Adrenal gland (tissue), 12 donors: Measurements from ENCODE around the gene MMS22L. TPM values are rescaled to one million over a fixed set of nuclear protein-coding genes. Genes with fewer than 3 reads are reported as not detected.

Source experiments
- DNase-seq, 7 donors: peaks; one replicate each; pipeline ENCODE4 v3.0.0-alpha.2; 2019 to 2020
- H3K27ac ChIP-seq, 5 donors: fragments of 200-600 bp; sonication (generic) in 4 of 5; 1 replicate in 3 of 5; 2 replicates in 2 of 5; pipeline versions ENCODE4 v1.5.1 to v1.8.0; 2016 to 2020; ENCODE audit warnings: mild to moderate bottlenecking in 1 of 5
- H3K27me3 ChIP-seq: fragments of 200-600 bp; 2 replicates; pipeline ENCODE4 v1.8.0; 2021
- H3K36me3 ChIP-seq, 2 donors: fragments of 200-600 bp; replicated peaks in 1 of 2; 1 replicate in 1 of 2; 2 replicates in 1 of 2; pipeline versions ENCODE4 v1.5.1 to v1.8.0; 2018 to 2022
- H3K4me1 ChIP-seq, 2 donors: fragments of 200-600 bp; replicated peaks in 1 of 2; 1 replicate in 1 of 2; 2 replicates in 1 of 2; pipeline versions ENCODE4 v1.5.1 to v1.8.0; 2018 to 2021
- H3K4me3 ChIP-seq, 4 donors: fragments of 200-600 bp; sonication (generic) in 3 of 4; one replicate each; pipeline ENCODE4 v1.5.1; 2016 to 2018
- H3K9me3 ChIP-seq, 3 donors: fragments of 200-600 bp; sonication (generic) in 1 of 3; replicated peaks in 1 of 3; 1 replicate in 2 of 3; 2 replicates in 1 of 3; pipeline versions ENCODE4 v1.5.1 to v1.8.0; 2016 to 2021
- POLR2A ChIP-seq, 2 donors: fragments of 450-650 bp; IDR thresholded peaks; one replicate each; pipeline ENCODE4 v1.6.1; 2017; ENCODE audit warnings: antibody characterized with exemption in 2 of 2, mild to moderate bottlenecking in 2 of 2, moderate library complexity in 1 of 2
- WGBS, 4 donors: extraction: QIAGEN DNeasy Blood & Tissue Kit in 2 of 4; methylation state at CpG; one replicate each; pipeline versions ENCODE4 v1.1.5 to v1.1.7; 2013 to 2017; 5-methylcytosine and 5-hydroxymethylcytosine counted together
- intact Hi-C, 2 donors: fragments of 100-400 bp; cut with DNase I; formaldehyde crosslinking; loops; one replicate each; pipeline versions ENCODE4 v1.14.1 to v1.15.0; 2022 to 2023
- polyA plus RNA-seq, 3 donors: library from polyadenylated mRNA; stranded (reverse); fragments of 200-250 nt in 2 of 3; fragments of 350-450 nt in 1 of 3; fragmentation: Illumina TruSeq in 1 of 3; extraction: RNeasy Lipid Tissue Mini Kit (QIAGEN cat#74804) in 1 of 3; gene quantifications; one replicate each; pipeline ENCODE4 v1.2.3, GENCODE V29; 2013 to 2014
- total RNA-seq, 9 donors: library from RNA; depleted of rRNA in 4 of 9; stranded (reverse); fragments of >200 nt in 4 of 9; fragments of 120-200 nt in 1 of 9; fragmentation: NEBNext Ultra II Directional in 1 of 9; extraction: Animal tissue kit (Norgen Biotek cat#: 25700) in 1 of 9; gene quantifications; one replicate each; pipeline versions ENCODE4 v1.1.0 to v1.2.4, GENCODE V29; 2013 to 2023
- TF ChIP-seq, protein P1 (sequence below), 6 experiments: fragments of 450-650 bp in 4 of 6; fragments of 200-600 bp in 2 of 6; sonication (generic) in 1 of 6; IDR thresholded peaks; 1 replicate in 5 of 6; 2 replicates in 1 of 6; pipeline versions ENCODE4 v1.5.1 to v1.8.0; 2016 to 2021; ENCODE audit warnings: antibody characterized with exemption in 6 of 6, mild to moderate bottlenecking in 2 of 6, moderate library complexity in 1 of 6
- donor health status: healthy with polysubstance abuse.
- donor health status: Bipolar disorder and iron deficiency.
- donor health status: DM: yes; HTN: yes; CAD: no.
- donor health status: DM: no; HTN: no; CAD: no.
- donor health status: DM: no; HTN: no; CAD: no.
- donor health status: DM: yes; HTN: yes; CAD: no.

The MMS22L gene
- total and polyA plus RNA-seq, 12 donors: 0.97 to 12.7 (median 5.9) TPM

DNA sequence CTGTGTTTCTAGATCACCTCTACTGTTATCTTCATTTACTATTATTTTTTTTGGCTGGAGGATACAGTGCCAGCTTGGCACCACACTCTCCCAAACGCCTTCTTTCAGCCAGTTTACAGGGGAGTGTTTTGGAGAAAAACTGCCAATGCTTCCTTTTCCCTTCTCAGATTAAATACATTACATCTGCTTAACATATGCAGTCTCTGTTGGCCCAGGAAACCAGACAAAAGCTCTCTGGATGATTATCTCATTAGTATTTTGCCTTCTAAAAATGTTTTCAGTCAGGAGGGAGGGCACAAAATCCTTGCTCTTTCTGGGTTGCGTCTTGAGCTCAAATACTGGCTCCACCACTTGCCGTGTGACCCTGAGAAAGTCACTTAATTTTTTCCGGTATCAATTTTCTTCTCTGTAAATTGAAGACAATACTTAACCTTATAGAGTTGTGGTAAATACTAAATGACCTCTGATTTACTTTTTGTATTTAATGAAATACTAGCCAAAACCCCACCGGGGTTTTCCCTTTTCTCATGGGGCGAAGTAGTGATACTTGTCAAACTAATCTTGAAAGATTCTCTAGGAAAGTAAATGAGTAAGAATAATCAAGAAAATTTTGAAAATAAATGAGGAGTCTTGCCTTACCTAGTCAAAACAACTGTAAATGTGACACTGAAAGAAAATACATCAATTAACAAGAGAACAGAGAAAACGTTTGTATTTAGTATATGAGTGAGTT lies 146.2 kb downstream of the MMS22L start:
- Histone ChIP-seq H3K27ac (no peak overlapping the region), H3K9me3 (peaks cover 0 to 11% (median 0%) of the 10 kb centered on the region in 3 donors), H3K4me3 (no peak overlapping the region), H3K27me3 (no peaks in the 10 kb centered on the region), H3K36me3 (no peaks in the 10 kb centered on the region), H3K4me1 (no peaks in the 10 kb centered on the region)
- intact Hi-C loops: no loop called here
- WGBS, 4 donors: 82 to 89% (median 84%) methylated on average over 7 of the region's 7 CpGs
- TF ChIP-seq POLR2A (IDR thresholded peaks at IDR 0.05): no peak
- TF ChIP-seq, protein P1, sequence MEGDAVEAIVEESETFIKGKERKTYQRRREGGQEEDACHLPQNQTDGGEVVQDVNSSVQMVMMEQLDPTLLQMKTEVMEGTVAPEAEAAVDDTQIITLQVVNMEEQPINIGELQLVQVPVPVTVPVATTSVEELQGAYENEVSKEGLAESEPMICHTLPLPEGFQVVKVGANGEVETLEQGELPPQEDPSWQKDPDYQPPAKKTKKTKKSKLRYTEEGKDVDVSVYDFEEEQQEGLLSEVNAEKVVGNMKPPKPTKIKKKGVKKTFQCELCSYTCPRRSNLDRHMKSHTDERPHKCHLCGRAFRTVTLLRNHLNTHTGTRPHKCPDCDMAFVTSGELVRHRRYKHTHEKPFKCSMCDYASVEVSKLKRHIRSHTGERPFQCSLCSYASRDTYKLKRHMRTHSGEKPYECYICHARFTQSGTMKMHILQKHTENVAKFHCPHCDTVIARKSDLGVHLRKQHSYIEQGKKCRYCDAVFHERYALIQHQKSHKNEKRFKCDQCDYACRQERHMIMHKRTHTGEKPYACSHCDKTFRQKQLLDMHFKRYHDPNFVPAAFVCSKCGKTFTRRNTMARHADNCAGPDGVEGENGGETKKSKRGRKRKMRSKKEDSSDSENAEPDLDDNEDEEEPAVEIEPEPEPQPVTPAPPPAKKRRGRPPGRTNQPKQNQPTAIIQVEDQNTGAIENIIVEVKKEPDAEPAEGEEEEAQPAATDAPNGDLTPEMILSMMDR (IDR thresholded peaks at IDR 0.05): no peak
- DNase-seq: no peak

DNA sequence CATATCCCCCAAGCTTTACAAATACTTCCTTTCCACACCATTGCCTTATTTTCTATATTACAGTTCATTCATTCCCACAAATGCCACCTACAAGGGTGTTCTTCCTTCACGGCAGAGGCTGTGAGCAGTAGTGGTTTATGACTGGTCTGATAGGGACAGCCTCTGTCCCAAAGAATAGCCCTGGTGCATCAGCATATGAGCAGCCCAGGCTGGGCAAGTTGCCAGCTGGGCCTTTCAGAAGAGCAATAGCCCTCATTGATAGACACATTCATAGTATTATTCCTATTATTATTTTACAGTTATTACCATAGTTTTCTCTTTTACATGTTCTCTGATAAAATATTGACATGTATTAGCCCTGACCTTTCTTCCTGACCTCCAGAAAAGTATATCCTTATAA lies 149.9 kb downstream of the MMS22L start:
- no peaks in the 10 kb centered on the region for H3K4me1 ChIP-seq
- no peak overlapping the region for H3K4me3 ChIP-seq
- TF ChIP-seq POLR2A (IDR thresholded peaks at IDR 0.05): no peak
- TF ChIP-seq, protein P1 (IDR thresholded peaks at IDR 0.05): no peak
- 35 to 56% (median 42%) methylated on average over 1 of the region's 1 CpG for WGBS, 4 donors
- no peaks in the 10 kb centered on the region for H3K36me3 ChIP-seq
- no peaks in the 10 kb centered on the region for H3K27me3 ChIP-seq
- no peaks in the 10 kb centered on the region for H3K9me3 ChIP-seq
- intact Hi-C loops: no loop called here
- DNase-seq: peak in 4 of 7 donors; percentile 15 to 48 (median 40)
- no peak overlapping the region for H3K27ac ChIP-seq

DNA sequence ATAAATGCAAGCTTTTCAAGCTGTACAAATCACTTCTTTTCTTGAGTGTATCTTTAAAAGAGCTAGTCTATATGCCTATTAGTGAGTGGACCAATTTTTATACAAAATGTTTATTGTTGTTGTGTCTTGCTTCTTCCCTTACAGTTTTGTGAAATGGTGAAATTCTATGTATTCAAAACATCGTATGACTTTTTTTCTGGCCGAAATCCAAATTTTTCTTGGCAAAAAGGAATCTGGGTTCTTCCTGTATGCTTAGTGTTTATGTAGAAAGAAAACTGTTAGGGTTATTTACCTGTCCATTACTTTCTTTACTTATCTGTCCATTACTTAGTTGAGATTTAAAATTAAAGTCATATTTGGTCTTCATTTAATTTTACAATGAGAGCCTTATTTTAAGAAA lies 153.9 kb downstream of the MMS22L start:
- no peaks in the 10 kb centered on the region for H3K4me1 ChIP-seq
- WGBS, 4 donors: 47 to 63% (median 48%) methylated on average over 2 of the region's 2 CpGs
- DNase-seq: no peak
- no peak for TF ChIP-seq POLR2A (IDR thresholded peaks at IDR 0.05)
- TF ChIP-seq, protein P1 (IDR thresholded peaks at IDR 0.05): no peak
- H3K4me3 ChIP-seq: no peak overlapping the region
- no peak overlapping the region for H3K27ac ChIP-seq
- no peaks in the 10 kb centered on the region for H3K9me3 ChIP-seq
- H3K27me3 ChIP-seq: no peaks in the 10 kb centered on the region
- intact Hi-C loops: no loop called here
- no peaks in the 10 kb centered on the region for H3K36me3 ChIP-seq

DNA sequence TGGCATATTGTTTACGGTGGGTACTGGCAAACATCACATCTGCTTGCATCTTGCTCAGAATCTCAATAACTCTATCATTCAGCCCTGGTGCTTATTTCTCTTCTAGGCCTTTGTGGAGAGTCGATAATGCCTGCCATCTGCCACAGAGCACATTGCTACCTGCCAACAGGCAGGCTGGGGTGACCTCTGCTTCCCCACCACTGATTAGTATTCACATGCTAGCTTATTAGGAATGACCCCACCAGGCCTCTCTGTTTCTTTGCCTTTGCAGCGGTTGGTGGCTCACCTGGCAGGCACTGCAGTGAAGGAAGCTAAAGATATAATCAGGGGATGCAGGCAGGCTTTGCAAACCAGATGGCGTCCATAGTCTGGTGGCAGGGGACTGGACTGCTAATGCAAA lies 154.5 kb downstream of the MMS22L start:
- intact Hi-C loops: no loop called here
- no peak for DNase-seq
- no peaks in the 10 kb centered on the region for H3K27me3 ChIP-seq
- no peaks in the 10 kb centered on the region for H3K9me3 ChIP-seq
- no peak overlapping the region for H3K27ac ChIP-seq
- no peaks in the 10 kb centered on the region for H3K36me3 ChIP-seq
- no peak overlapping the region for H3K4me3 ChIP-seq
- H3K4me1 ChIP-seq: no peaks in the 10 kb centered on the region
- WGBS, 4 donors: 67 to 80% (median 68%) methylated on average over 4 of the region's 4 CpGs
- no peak for TF ChIP-seq POLR2A (IDR thresholded peaks at IDR 0.05)
- TF ChIP-seq, protein P1 (IDR thresholded peaks at IDR 0.05): no peak
